HG02798 (cell line): Measurements from ENCODE around the gene MRGPRG.

Source experiments
- ATAC-seq: cut with Tn5 transposase; IDR thresholded peaks from one replicate; pipeline ENCODE4 v1.9.1; 2021; ENCODE audit warnings: mild to moderate bottlenecking; ENCODE audit not compliant: unreplicated experiment, poor library complexity

Gene MRGPRG

GRCh38 chr11:3195251-3196160 is 23.1 kb downstream of the MRGPRG start:
- ATAC-seq, result no peak

- no peak for ATAC-seq
Observed at GRCh38 chr11:3194016-3194816, 24.4 kb downstream of the MRGPRG start.

GRCh38 chr11:3193373-3194015 is 25.1 kb downstream of the MRGPRG start:
- ATAC-seq, result no peak

GRCh38 chr11:3192511-3193372 is 25.9 kb downstream of the MRGPRG start:
- ATAC-seq, result no peak

- no peak for ATAC-seq
Observed at GRCh38 chr11:3191586-3192324, 26.9 kb downstream of the MRGPRG start.

- no peak for ATAC-seq
Observed at GRCh38 chr11:3190600-3190999, 28.0 kb downstream of the MRGPRG start.

GRCh38 chr11:3189886-3190583 is 28.6 kb downstream of the MRGPRG start:
- no peak for ATAC-seq

- no peak for ATAC-seq
Observed at GRCh38 chr11:3189196-3189843, 29.3 kb downstream of the MRGPRG start.

- no peak for ATAC-seq
Observed at GRCh38 chr11:3188496-3189195, 30.0 kb downstream of the MRGPRG start.

GRCh38 chr11:3186166-3186953 is 32.3 kb downstream of the MRGPRG start:
- no peak for ATAC-seq

GRCh38 chr11:3184732-3185347 is 33.8 kb downstream of the MRGPRG start:
- no peak for ATAC-seq

GRCh38 chr11:3183523-3183922 is 35.1 kb downstream of the MRGPRG start:
- no peak for ATAC-seq

- ATAC-seq, result no peak
Observed at GRCh38 chr11:3182462-3182852, 36.2 kb downstream of the MRGPRG start.

GRCh38 chr11:3181725-3182461 is 36.7 kb downstream of the MRGPRG start:
- ATAC-seq, result no peak

GRCh38 chr11:3180869-3181268 is 37.7 kb downstream of the MRGPRG start:
- ATAC-seq, result no peak

- ATAC-seq, result no peak
Observed at GRCh38 chr11:3178349-3178748, 40.3 kb downstream of the MRGPRG start.
